Caki2 (cell line): ENCODE results near the gene DCUN1D3. TPM values are rescaled to one million over a fixed set of nuclear protein-coding genes. Genes with fewer than 3 reads are reported as not detected.
A peak's percentile ranks its signal among the peaks of the same experiment; 100 is the strongest.

Experiments
- DNase-seq: peaks from one replicate; pipeline ENCODE4 v3.0.0-alpha.2; 2015; ENCODE audit warnings: low read depth
- in situ Hi-C: cut with HindIII; loops from 2 replicates; pipeline ENCODE4 v1.10.0; 2016; ENCODE audit warnings: low sequenced_read_pairs, low pct_unique_long_range_greater_than_20kb, mixed read lengths
- total RNA-seq: library from RNA; depleted of rRNA; stranded (reverse); fragments of >200 nt; shearing (Covaris generic); gene quantifications from 2 replicates; pipeline ENCODE4 v1.2.3, GENCODE V29; 2014; ENCODE audit warnings: low replicate concordance

Gene DCUN1D3
- total RNA-seq, 1 experiment from 2014 or later: 5.1 TPM

- in situ Hi-C loops: no loop called here
- no peak for DNase-seq
These were observed 1.1 kb downstream of the DCUN1D3 start for GRCh38 chr16:20899071-20899470.

GRCh38 chr16:20897922-20898321 is 2.2 kb downstream of the DCUN1D3 start:
- in situ Hi-C loops: no loop called here

GRCh38 chr16:20897253-20897897 is 2.8 kb downstream of the DCUN1D3 start:
- in situ Hi-C loops: no loop called here
- DNase-seq: no peak

More at GRCh38 chr16:20897922-20898321, 2.2 kb downstream of the DCUN1D3 start:
- no peak for DNase-seq

GRCh38 chr16:20894388-20894787 is 5.8 kb downstream of the DCUN1D3 start:
- in situ Hi-C loops: no loop called here
- no peak for DNase-seq

GRCh38 chr16:20889625-20890275 is 10.4 kb downstream of the DCUN1D3 start:
- in situ Hi-C loops: no loop called here

GRCh38 chr16:20887207-20887606 is 13.0 kb downstream of the DCUN1D3 start:
- no peak for DNase-seq
- in situ Hi-C loops: no loop called here

More at GRCh38 chr16:20889625-20890275, 10.4 kb downstream of the DCUN1D3 start:
- DNase-seq: no peak

GRCh38 chr16:20886320-20886719 is 13.8 kb downstream of the DCUN1D3 start:
- no peak for DNase-seq
- in situ Hi-C loops: no loop called here

GRCh38 chr16:20884240-20884556 is 16.0 kb downstream of the DCUN1D3 start:
- in situ Hi-C loops: no loop called here
- no peak for DNase-seq

GRCh38 chr16:20883554-20884239 is 16.5 kb downstream of the DCUN1D3 start:
- no peak for DNase-seq
- in situ Hi-C loops: no loop called here

GRCh38 chr16:20881503-20881878 is 18.7 kb downstream of the DCUN1D3 start:
- no peak for DNase-seq
- in situ Hi-C loops: no loop called here

GRCh38 chr16:20880867-20881502 is 19.2 kb downstream of the DCUN1D3 start:
- in situ Hi-C loops: no loop called here
- DNase-seq: peak; percentile 18

- DNase-seq: peak; percentile 77
- in situ Hi-C loops: no loop called here
These were observed 20.8 kb downstream of the DCUN1D3 start for GRCh38 chr16:20879175-20880040.

GRCh38 chr16:20878682-20879147 is 21.4 kb downstream of the DCUN1D3 start:
- peak; percentile 63 for DNase-seq
- in situ Hi-C loops: no loop called here

- DNase-seq: no peak
These were observed 24.9 kb downstream of the DCUN1D3 start for GRCh38 chr16:20875355-20875650.

GRCh38 chr16:20874088-20874581 is 26.0 kb downstream of the DCUN1D3 start:
- no peak for DNase-seq
- in situ Hi-C loops: no loop called here

More at GRCh38 chr16:20875355-20875650, 24.9 kb downstream of the DCUN1D3 start:
- in situ Hi-C loops: no loop called here

- no peak for DNase-seq
- in situ Hi-C loops: no loop called here
These were observed 26.8 kb downstream of the DCUN1D3 start for GRCh38 chr16:20873331-20873730.

- in situ Hi-C loops: no loop called here
- no peak for DNase-seq
These were observed 28.0 kb downstream of the DCUN1D3 start for GRCh38 chr16:20871941-20872815.
